HK-2 (cell line): ENCODE results near the gene SLC39A1.

Experiments used
- DNase-seq: peaks from one replicate; pipeline ENCODE4 v3.0.0-alpha.2; 2018; ENCODE audit not compliant: unreplicated experiment

SLC39A1 gene

DNA sequence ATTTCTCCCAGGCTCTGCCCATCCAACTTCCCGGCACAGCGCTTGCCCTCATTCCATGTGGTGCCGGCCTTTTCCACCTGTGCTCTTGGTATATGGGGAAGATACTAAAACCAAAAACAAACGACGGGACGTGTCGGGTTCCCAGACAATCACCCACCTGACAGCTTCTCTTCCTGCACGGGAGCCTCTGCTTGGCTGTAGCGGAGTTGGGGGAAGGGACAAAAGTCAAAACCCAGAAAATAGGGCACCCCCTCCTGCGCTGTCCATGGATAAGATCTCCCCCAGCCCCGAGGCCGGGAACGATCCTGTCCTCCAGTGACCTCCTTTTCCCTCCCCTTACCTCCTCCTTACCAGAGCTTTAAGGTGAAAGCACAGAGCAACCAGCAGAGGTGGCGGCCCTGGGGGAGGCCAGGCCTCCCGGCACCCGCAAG is 13.5 kb upstream of the SLC39A1 start:
- no peak for DNase-seq

DNA sequence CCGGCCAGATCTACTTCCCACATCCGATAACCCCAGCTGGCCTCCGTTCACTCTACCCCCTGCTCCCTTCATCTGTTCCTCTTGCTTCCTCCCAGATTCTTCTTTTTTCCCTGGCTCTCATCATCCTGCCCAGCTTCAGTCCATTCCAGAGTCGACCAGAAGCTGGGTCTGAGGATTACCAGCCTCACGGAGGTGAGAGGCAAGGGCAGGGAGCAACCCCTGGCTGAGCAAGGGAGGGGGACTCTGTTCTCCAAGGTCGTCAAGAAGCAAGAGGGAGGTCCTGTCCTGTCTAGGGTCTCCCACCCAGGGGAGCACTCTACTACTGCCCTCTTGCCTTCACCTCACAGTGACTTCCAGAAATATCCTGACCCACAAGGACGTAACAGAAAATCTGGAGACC is 10.2 kb upstream of the SLC39A1 start:
- no peak for DNase-seq

DNA sequence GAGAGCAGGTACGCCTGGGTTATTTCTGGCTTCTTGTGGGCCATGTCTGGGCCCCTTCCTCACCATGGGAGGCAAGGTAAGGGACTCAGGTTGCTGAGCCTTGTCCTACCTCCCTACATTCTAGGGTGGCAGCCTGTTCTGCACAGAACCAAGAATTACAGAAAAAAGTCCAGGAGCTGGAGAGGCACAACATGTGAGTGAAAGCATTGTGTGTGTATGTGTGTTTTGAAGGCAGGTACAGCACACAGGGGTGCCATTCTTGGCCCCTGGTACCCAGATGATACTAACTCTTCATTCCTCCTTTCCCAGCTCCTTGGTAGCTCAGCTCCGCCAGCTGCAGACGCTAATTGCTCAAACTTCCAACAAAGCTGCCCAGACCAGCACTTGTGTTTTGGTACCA is 9.7 kb upstream of the SLC39A1 start:
- DNase-seq: no peak

DNA sequence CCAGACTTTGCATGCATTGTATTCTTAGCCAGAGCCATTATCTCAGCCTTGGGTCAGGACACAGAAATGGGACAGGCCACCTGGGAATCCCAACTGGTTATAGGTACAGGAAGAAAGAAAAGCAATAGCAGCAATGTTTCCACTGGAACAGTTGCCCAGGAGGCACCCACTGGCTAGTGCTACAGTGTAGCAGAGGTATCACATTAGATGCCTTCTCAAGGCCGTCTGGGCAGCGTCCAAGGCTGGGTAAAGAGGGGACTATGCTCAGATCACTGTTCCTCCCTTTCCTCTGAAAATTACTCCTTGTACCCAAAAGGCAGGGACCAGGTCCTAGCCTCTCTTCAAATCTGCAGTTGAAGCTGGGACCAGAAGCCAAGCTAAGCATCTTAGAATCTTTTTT is 7.0 kb upstream of the SLC39A1 start:
- no peak for DNase-seq

DNA sequence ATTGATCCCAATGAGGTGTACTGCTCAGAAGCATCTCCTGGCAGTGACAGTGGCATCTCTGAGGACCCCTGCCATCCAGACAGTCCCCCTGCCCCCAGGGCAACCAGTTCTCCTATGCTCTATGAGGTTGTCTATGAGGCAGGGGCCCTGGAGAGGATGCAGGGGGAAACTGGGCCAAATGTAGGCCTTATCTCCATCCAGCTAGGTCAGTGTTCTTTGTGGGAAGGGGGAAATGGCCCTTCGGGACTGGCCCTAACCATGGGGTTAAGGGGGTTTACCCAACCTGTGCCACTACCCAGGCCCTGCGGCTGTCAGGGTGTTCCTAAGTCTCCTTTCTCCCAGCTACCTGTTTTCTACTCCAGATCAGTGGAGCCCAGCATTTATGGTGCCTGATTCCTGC is 5.6 kb upstream of the SLC39A1 start:
- no peak for DNase-seq

DNA sequence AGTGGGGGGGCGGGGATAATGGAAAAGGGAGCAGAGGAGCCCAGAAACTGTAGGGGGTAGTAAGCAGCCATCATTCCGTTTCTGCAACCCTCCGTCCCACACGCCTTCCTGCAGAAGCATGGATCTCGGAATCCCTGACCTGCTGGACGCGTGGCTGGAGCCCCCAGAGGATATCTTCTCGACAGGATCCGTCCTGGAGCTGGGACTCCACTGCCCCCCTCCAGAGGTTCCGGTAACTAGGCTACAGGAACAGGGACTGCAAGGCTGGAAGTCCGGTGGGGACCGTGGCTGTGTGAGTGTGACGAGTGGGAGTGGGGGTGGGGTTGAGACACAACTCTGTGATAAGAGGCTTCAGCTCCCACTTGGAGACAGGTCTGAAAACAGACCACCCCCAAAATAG is 5.1 kb upstream of the SLC39A1 start:
- no peak for DNase-seq

DNA sequence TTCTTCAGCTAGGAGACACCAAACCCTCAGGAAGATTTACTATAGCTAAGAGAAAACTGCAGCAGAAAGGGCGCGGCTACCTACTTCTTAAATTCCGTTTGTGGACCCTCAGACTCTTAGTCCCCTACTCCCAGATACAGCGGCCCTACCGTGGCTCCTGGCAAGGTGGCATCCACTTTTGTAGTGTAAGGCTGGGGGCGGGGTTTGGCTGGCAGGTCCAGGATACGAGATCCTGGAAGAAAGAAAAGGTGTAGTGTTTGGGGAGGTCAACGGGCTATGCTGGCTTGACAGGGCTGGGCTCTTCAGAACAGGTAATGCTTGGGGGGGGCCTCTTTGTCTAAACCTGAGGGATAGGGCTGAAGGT is 4.6 kb upstream of the SLC39A1 start:
- DNase-seq: no peak

DNA sequence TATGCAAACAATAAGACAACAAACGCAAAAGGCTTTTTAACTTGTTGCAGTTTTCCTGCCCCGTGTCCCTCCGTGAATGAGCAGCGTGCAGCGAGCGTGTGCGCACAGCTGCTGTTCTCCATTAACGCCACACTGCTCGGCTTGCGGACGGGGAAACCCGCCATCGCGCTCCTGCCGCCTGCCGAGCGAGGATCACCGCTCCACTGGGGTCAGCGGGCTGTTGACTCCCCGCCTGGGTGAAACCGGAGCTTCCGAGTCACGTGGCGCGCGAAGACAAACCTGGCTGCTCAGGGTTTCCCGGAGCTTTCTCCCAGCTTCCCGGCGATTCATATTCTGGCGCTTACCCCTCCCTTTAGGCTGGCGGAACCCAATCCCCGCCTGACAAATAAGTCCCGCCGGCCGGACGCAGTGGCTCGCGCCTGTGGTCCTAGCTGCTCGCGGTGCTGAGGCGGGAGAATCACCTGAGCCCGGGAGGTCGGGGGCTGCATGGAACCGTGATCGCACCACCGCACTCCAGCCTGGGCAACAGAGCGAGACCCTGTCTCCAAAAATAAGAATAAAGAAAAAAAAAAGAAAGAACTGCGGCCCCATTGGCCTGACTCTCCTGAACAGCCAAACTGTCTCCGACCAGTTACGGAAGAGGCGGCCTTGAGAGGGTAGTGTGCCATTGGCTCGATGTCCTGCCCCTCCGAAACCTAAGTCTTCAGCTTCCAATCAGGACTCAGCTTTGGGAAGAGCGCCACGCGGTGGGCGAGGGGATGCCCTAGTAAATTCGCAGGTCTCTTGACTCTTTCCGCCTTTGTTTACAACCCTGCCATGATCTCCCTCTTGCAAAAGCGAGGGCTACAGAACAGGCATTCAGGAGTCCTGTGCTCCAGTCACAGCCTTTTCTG is 4.0 kb upstream of the SLC39A1 start, which contains the start of gene CREB3L4:
Gene CREB3L4 (plus strand): TSS at position 796 of the 893 bp plus-strand sequence. CDS start 624 bp downstream, outside the sequence.
- peak; percentile 94 for DNase-seq

DNA sequence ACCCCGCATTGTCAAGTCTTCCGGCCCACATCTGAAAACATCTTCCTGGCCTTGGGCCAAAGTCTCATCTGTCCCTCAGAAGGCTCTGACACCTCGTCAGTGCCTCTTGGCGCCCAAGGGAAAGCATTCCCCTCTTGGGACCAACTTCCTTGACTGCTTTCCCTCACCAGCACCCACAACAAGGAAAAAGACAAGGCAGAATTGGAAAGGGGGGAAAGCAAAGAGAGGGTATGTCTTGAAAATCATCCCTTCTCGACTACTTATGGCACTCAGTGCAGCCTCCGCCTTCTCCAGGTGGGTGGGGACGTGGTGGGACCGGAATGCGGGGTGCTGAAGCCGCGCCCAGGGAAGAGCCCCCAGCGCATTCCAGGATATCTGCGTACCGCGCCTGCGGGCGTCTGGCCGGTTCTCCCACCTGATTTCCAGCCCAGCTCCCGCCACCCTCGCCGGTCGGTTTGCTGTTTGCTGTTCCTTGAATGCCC is 554 bp upstream of the SLC39A1 start:
- peak; percentile 82 for DNase-seq

DNA sequence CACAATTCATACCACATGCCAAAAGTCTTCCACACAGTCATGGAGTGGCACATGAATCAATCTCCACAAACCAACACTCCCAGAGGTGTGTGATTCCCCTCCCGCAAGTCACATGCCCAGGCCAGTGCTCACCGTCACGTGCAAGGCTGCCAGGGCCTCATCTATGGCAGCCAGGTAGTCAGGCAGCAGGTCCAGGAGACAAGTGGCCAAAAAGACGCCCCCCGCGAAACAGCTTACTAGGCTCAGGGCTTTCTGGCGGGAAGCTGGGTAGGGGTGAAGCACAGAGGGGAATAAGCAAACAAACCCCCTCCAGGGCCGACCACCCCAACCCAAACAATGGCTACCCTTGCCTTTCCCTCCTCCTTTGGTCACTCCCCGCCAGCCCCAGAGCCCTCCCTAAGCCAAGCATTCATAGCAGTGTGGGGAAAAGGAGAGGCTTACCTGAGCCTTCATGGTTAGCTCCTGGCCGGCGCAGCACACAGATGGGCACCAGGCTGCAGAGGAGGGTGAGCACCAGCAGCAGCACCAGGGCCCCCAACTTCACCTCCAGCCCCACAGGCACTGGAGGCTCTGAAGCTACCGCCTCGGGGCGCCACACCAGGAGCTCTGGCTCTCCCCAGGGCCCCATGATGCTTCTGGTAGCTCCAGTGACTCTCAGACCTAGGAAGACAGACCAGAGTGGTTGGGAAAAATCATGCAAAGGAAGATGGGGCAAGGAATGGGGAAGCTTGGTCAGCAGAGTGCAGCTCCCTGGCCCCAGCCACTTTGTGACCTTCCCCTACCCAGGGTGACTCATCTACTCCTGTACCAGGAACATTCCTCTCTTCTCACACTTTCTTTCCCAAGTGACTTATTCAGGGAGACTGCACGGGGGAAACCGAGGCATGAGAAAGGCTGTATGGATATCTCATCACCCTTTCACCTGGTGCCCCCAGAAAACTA is 978 bp downstream of the SLC39A1 start:
- DNase-seq: peak; percentile 66

DNA sequence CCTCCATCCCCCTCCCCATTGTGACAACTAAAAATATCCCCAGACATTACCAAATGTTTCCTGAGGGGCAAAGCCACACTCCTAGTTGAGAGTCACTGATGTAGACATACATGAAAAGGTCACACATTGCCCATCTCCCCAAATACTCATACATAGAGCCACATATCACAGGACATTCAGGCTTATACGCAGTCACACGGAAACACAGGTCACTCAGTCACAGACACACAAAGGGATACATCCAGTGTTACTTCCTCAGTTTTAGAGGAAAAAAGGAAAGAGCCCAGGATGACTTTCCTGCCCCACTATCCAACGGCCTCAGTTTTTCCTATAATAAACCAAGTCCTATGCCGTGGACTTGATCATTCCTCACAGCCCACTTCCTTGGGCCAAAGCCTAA is 1.9 kb downstream of the SLC39A1 start:
- DNase-seq: no peak

DNA sequence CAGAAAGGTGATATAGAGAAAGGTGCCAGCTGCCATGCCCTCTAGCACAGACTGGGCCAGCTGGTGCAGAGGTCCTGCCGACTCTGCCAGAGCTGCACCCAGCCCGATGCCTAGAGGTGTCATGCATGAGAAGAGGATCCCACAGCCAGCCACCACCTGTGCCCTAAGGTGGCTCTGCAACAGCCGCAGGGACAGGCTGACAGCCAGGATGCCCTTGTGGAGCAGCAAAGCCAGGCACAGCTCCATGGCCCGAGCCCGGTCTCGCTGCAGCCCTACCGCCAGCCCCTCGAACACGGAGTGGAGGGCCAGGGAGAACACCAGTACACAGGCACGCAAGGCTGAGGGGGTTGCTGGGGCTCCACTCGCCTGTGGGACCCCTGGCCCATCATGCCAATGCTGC is 3.1 kb downstream of the SLC39A1 start:
- no peak for DNase-seq

DNA sequence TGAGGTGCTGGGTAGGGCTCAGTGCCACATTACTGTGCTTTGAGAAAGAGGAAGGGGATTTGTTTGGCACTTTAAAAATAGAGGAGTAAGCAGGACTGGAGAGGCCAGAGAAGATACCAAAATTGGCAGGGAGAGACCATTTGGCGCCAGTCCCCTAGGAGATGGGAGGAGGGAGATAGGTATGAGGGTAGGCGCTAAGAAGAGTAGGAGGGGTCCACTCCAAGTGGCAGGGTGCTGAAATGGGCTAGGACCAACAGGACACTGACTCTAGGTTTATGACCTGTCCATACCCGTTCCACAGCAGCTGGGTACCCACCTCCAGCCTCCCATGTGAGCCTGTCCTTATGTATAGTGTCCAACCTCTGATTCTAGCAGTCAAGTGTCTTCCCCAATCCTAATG is 3.9 kb downstream of the SLC39A1 start:
- no peak for DNase-seq

DNA sequence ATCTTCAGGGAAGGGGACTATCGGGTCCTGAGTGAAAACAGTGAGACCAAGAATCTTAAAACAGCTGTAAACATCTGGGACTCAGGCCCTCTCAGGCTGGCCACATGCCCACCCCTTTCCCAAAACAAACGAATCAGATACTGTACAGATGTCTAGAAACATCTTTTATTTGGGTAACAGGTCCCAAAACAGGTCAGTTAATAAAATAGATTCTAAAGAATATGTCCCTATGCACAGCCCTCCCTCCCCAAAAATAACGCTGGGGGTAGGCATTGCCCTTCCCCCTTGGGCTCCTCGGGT is 4.4 kb downstream of the SLC39A1 start:
- DNase-seq: no peak

DNA sequence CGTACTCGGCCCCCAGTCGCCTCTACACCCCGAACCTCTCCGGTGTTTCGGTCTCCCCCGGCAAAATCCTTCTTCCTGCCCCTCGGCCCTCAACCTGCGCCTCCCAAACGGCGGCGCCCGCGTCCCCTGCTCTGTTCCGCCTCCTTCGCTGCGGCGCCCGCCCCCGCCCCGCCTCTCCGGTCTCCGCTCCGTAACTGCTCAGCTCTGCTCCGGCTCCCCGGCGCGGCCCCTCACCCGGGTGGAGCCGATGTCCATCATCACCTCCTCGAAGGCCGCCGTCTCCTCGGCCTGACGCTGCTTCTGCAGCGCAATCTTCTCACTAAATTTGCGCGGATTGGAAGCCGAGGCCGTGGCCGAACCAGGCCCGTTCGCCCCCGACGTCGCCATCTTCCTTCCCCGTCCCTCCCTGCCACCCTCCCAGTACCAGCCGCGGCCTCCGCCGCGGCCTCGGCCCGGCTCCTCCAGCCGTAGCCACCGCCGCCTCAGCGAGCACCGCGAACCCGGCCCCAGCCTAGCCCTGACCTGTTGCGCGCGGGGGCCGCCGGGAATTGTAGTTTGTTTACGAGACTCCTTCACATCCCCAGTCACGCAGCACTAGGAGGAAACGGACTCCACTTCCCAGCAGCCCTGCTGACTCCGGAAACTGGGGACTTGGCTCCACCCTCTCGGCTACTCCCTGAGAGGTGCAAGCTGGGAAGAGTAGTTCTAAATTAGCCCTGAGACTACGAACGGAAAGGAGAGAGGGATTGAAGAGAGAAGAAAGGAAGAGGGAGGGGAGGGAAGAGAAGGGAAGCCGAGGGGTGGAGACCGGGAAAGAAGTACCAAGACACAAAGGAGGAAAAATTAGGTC is 5.0 kb downstream of the SLC39A1 start, which contains the start of gene CRTC2:
Gene CRTC2 (minus strand): TSS at position 502 of the 850 bp plus-strand sequence. CDS start 115 bp downstream, at position 387.
- peak; percentile 98 for DNase-seq

DNA sequence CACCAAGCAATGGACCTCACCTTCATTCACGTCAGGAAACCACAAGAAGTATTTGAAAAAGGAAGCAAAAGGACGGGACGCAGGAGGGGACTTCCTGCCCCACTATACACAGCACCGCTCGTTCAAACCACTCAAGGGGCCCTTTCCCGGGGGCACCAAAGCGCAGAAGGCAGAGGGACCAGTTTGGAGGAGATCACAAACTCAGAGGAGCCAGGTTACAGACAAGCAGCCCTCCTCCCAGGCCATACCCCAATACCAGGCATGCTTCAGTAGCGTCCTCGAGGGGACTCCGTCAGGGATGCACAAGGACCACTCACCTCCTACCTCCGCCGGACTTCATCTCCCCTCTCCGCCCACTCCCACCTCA is 5.6 kb downstream of the SLC39A1 start:
- DNase-seq: no peak

DNA sequence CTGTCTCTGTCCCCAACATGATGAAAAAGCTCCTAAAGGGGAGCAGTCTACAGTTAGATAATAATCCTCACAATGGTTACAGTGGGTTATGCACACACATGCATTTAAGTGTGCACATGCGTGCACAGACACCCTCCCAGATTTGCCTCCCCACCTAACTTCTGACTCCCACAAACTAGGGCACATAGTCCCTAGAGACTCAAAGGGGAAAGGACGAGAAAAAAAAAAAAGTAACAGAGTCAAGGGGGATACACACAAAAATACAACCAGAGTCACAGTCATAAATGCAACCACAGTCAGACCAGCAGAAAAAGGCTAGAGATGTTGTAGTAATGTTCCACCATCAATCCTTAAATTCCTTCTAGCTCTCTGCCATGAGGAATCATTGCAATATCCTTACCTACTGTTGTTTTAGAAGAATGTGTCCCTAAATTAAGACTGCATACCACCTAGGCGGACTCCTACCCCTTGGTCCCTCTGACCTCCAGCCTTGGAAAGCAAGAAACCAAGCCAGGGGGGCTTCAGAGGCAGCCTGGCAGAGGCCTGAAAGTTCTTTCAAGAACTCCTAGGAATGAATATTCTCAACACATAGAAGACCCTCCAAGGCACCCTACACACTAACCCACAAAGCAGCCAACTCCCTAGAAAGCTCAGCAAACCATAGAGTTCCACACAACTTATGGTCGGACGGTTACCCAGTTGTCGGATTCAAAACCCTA is 6.2 kb downstream of the SLC39A1 start:
- DNase-seq: no peak

DNA sequence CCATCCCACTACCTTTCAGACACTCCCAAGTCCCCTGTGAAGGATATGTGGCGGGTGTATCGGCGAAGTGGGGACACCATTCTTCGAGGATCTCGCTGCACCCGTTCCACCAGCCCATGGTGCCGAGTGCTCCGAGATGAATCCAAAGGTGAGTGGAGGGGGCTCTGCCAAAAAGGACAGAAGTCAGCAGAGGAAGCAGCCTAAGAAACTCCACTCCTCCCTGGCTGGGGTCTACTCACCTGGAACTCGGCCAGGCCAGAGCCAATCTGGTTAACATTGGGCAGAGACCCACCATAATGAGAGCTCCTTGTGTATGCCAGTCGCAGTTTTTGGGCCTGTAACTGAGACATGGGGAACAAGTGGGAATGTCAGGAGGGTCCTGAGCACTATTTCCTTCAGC is 8.5 kb downstream of the SLC39A1 start:
- no peak for DNase-seq

DNA sequence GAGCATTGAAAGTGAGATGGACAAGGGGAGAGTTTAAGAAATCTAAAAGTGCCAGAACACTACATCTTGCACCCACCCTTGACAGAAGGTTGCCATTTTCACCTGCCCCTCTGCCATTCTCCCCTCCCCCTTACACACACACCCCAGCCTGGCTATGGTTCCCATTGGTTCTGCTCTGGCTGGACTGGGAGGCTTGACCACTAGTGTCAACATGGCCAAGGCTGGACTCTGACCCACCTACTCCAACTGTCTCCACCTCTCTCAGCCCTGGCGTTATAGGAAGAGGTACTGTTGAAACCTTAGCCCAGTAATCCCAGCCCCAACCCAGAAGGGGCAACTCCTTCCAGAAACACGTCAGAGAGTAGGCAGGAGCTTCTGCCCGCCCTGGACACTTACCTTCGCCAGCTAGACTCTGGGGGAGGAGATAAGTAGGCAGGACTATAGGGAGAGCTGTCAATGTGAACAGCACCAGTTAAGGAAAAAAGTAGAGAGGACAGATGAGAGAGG is 9.4 kb downstream of the SLC39A1 start:
- no peak for DNase-seq

DNA sequence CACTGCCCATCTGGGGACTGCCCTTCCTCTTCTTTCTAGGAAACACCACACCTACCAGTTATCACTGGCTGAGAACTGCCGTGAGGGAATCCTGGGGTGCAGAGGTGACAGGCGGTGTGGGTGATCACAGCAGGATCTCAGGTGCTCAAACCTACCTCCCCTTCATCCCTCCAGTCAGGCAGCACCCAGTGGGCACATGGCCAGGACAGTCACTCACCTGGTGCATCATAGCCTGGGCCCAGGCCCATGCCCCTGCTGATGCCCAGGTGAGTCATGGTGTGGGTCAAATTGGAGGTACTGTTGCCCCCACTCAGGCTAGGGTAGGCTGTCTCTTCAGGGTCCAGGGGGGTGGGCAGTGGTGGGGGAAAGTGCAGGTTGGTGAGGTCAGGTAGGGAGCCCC is 11.5 kb downstream of the SLC39A1 start:
- no peak for DNase-seq

DNA sequence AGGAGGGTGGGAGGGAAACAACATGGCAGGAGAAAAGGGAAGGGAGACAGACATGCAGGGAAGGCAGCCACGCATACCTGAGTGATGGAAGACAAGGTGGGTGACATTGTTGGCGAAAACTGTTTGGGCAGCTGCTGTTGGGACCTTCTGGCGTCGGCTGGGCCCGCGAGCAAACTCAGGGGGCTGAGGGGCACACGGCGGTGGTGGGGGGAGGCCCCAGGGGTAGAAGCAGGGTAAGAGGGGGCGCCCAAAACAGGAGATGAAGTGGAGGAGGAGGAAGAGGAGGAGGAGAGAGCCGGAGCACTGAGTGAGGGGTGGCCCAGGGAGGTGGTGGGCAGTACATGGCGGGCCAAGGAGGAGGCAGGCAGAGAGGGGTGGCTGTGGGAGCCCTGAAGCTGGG is 12.2 kb downstream of the SLC39A1 start:
- no peak for DNase-seq
